NB4 (cell line): ENCODE measurements around the gene TMEM242.

Experiments
- CTCF ChIP-seq: IDR thresholded peaks from one replicate; pipeline ENCODE4 v1.5.1; 2012; ENCODE audit warnings: low read depth, low read length
- MAX ChIP-seq: IDR thresholded peaks from 2 replicates; pipeline ENCODE4 v1.6.1; 2011; ENCODE audit warnings: low read depth, low read length

- no peak for TF ChIP-seq CTCF
- TF ChIP-seq MAX, result no peak
Observed at GRCh38 chr6:157280947-157281346, 42.4 kb downstream of the TMEM242 start.
